PC-3 (cell line): ENCODE data around the gene FAXC. TPM values are rescaled to one million over a fixed set of nuclear protein-coding genes. Genes with fewer than 3 reads are reported as not detected.

Experiments
- ATAC-seq: fragments of 200-7000 bp; cut with Tn5 transposase; 2 replicates; pipeline ENCODE4 v1.9.1; 2020; ENCODE audit warnings: mild to moderate bottlenecking, moderate library complexity
- BruUV-seq: library from RNA; stranded (reverse); fragments of 400-500 nt; replicated peaks from 2 replicates; lab custom pipeline; 2021; lab: Mats Ljungman, UMichigan
- CTCF ChIA-PET: fragments of 300-600 bp; sonication (Branson Sonifier 250); formaldehyde crosslinking; loops from one replicate; lab custom pipeline; 2022; ENCODE audit warnings: antibody characterized with exemption; lab: Charles Lee
- POLR2A ChIA-PET: fragments of 300-600 bp; sonication (Branson Sonifier 250); formaldehyde crosslinking; loops from one replicate; lab custom pipeline; 2022; ENCODE audit warnings: antibody characterized with exemption; ENCODE audit not compliant: unreplicated experiment; lab: Charles Lee
- DNase-seq: peaks from one replicate; pipeline ENCODE4 v3.0.0-alpha.2; 2015
- H2AFZ ChIP-seq: fragments of 300-600 bp; sonication (generic); 2 replicates; pipeline ENCODE4 v1.6.0; 2016; ENCODE audit warnings: antibody characterized with exemption, low read length
- H3F3A ChIP-seq: fragments of 300-600 bp; sonication (generic); one replicate; pipeline ENCODE4 v1.6.0; 2017; ENCODE audit warnings: antibody characterized with exemption, low read length, control low read depth, mild to moderate bottlenecking; ENCODE audit not compliant: unreplicated experiment
- H3K27ac ChIP-seq: fragments of 300-600 bp; sonication (generic); 2 replicates; pipeline ENCODE4 v1.5.1; 2016; ENCODE audit warnings: mild to moderate bottlenecking, low read length
- H3K27me3 ChIP-seq: fragments of 300-600 bp; sonication (generic); 2 replicates; pipeline ENCODE4 v1.6.1; 2016; ENCODE audit warnings: low read length, mixed read lengths
- H3K36me3 ChIP-seq: fragments of 300-600 bp; sonication (generic); 2 replicates; pipeline ENCODE4 v1.6.1; 2016; ENCODE audit warnings: low read depth, mixed run types, low read length, mixed read lengths
- H3K4me1 ChIP-seq: fragments of 300-600 bp; sonication (generic); 2 replicates; pipeline ENCODE4 v1.5.1; 2016; ENCODE audit warnings: low read length; ENCODE audit not compliant: insufficient read depth
- H3K4me2 ChIP-seq: fragments of 300-600 bp; sonication (generic); 2 replicates; pipeline ENCODE4 v1.6.0; 2016; ENCODE audit warnings: low read length
- H3K4me3 ChIP-seq: fragments of 300-600 bp; sonication (generic); 2 replicates; pipeline ENCODE4 v1.5.1; 2016; ENCODE audit warnings: mild to moderate bottlenecking, low read length, mixed read lengths
- H3K79me2 ChIP-seq: fragments of 300-600 bp; sonication (generic); 2 replicates; pipeline ENCODE4 v1.6.1; 2017; ENCODE audit warnings: low read length, mixed read lengths
- H3K9ac ChIP-seq: fragments of 300-600 bp; sonication (generic); 2 replicates; pipeline ENCODE4 v1.6.0; 2016; ENCODE audit warnings: mild to moderate bottlenecking, low read length
- H3K9me2 ChIP-seq: fragments of 300-600 bp; sonication (generic); replicated peaks from 2 replicates; pipeline ENCODE4 v1.6.1; 2016; ENCODE audit warnings: mixed run types, low read length, mixed read lengths
- H3K9me3 ChIP-seq: fragments of 300-600 bp; sonication (generic); 2 replicates; pipeline ENCODE4 v1.6.1; 2016; ENCODE audit warnings: low read length, mixed read lengths
- H4K20me1 ChIP-seq: fragments of 300-600 bp; sonication (generic); 2 replicates; pipeline ENCODE4 v1.6.1; 2016; ENCODE audit warnings: low read length, mixed read lengths
- EZH2 ChIP-seq: fragments of 300-600 bp; sonication (generic); IDR thresholded peaks from one replicate; pipeline ENCODE4 v1.6.1; 2017; ENCODE audit warnings: antibody characterized with exemption, mild to moderate bottlenecking, low read length; ENCODE audit not compliant: unreplicated experiment
- EZH2phosphoT487 ChIP-seq: fragments of 300-600 bp; sonication (generic); IDR thresholded peaks from 2 replicates; pipeline ENCODE4 v1.6.1; 2018; ENCODE audit warnings: mild to moderate bottlenecking, antibody characterized with exemption, low read length, borderline replicate concordance
- intact Hi-C: fragments of 100-400 bp; cut with micrococcal nuclease; formaldehyde crosslinking; loops from 2 replicates; pipeline ENCODE4 v1.9.0; 2023
- total RNA-seq: library from RNA; depleted of rRNA; stranded (reverse); fragments of >200 nt; gene quantifications from 2 replicates; pipeline ENCODE4 v1.2.3, GENCODE V29; 2014
- TF ChIP-seq, protein P1 (sequence below): fragments of 300-600 bp; sonication (generic); conservative IDR thresholded peaks from 2 replicates; pipeline ENCODE4 v1.5.1; 2017; ENCODE audit warnings: antibody characterized with exemption, low read depth, mild to moderate bottlenecking, low read length

Gene FAXC
- total RNA-seq, 1 experiment from 2014 or later, result 3.9 TPM

DNA sequence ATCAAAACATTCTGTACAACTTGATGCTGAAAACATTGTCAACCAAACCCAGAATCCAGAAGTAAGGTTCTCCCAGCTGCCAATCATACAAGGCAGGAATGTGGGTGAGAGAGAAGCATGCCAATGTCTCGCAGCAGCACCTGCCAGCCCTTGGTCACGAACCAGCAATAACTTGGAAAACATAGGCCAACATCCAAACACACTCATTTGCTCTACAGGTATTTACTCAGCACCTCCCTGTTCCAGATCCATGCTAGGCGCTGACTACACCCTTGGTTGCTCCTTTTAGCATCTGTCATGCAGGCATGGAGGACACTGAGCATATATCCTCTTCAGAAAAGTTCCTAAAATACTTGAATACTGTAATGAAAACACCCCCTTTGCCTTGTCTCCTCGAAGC lies 63.6 kb downstream of the FAXC start:
- no peaks in the 10 kb centered on the region for H4K20me1 ChIP-seq
- no peak overlapping the region for H2AFZ ChIP-seq
- no peaks in the 10 kb centered on the region for H3K27me3 ChIP-seq
- no peaks in the 10 kb centered on the region for H3K79me2 ChIP-seq
- intact Hi-C loops, result no loop called here
- H3K4me2 ChIP-seq, result no peak overlapping the region
- H3F3A ChIP-seq, result no peaks in the 10 kb centered on the region
- no peaks in the 10 kb centered on the region for H3K36me3 ChIP-seq
- DNase-seq, result no peak
- no peak overlapping the region for H3K27ac ChIP-seq
- H3K4me1 ChIP-seq, result no peaks in the 10 kb centered on the region
- BruUV-seq, result no TSS peak
- CTCF ChIA-PET, result no interaction called here
- no peak overlapping the region for H3K9ac ChIP-seq
- H3K9me3 ChIP-seq, result no peaks in the 10 kb centered on the region
- no peak for ATAC-seq
- H3K9me2 ChIP-seq, result no peaks in the 10 kb centered on the region
- no peak overlapping the region for H3K4me3 ChIP-seq
- TF ChIP-seq EZH2phosphoT487 (no peak), EZH2 (no peak)
- TF ChIP-seq, protein P1, sequence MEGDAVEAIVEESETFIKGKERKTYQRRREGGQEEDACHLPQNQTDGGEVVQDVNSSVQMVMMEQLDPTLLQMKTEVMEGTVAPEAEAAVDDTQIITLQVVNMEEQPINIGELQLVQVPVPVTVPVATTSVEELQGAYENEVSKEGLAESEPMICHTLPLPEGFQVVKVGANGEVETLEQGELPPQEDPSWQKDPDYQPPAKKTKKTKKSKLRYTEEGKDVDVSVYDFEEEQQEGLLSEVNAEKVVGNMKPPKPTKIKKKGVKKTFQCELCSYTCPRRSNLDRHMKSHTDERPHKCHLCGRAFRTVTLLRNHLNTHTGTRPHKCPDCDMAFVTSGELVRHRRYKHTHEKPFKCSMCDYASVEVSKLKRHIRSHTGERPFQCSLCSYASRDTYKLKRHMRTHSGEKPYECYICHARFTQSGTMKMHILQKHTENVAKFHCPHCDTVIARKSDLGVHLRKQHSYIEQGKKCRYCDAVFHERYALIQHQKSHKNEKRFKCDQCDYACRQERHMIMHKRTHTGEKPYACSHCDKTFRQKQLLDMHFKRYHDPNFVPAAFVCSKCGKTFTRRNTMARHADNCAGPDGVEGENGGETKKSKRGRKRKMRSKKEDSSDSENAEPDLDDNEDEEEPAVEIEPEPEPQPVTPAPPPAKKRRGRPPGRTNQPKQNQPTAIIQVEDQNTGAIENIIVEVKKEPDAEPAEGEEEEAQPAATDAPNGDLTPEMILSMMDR, result no peak
- POLR2A ChIA-PET, result no interaction called here

DNA sequence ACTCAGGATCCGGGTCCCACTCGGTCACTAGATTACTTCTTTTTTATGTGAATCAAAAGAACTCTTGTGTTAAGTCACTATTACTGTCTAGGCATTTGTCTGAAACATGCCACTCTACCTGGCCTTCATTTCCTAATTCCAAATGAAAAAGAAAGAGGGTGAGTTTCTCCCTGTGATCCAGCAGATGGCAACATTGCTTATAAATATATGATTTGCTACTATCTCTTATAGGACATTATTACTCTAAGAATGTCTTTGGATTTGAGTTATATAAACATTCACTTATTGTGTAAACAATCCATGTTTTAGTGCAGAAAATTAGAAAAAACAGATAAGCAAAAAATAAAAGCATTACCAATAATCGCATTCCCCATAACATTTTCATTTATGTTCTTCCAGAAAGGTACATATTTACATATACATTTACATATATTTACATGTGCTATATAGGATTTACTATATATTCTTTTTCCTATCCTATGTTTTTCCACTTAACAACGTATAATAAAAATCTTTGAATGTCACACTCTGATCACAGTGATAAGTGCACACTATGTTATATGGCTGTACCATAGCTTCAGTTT lies 66.9 kb downstream of the FAXC start:
- peak; percentile 66 for ATAC-seq
- ChIA-PET POLR2A (no interaction called here), CTCF (no interaction called here)
- Histone ChIP-seq H3K36me3 (no peaks in the 10 kb centered on the region), H4K20me1 (no peaks in the 10 kb centered on the region), H3K27me3 (no peaks in the 10 kb centered on the region), H3K9ac (no peak overlapping the region), H3K27ac (no peak overlapping the region), H2AFZ (no peak overlapping the region), H3K4me3 (no peak overlapping the region), H3K9me2 (no peaks in the 10 kb centered on the region), H3F3A (no peaks in the 10 kb centered on the region), H3K79me2 (no peaks in the 10 kb centered on the region), H3K4me1 (no peaks in the 10 kb centered on the region), H3K4me2 (no peak overlapping the region), H3K9me3 (no peaks in the 10 kb centered on the region)
- intact Hi-C loops, result no loop called here
- peak; percentile 26 for DNase-seq
- TF ChIP-seq, protein P1, result peak; percentile 68
- TF ChIP-seq EZH2, result no peak
- no peak for TF ChIP-seq EZH2phosphoT487
- BruUV-seq, result no TSS peak

DNA sequence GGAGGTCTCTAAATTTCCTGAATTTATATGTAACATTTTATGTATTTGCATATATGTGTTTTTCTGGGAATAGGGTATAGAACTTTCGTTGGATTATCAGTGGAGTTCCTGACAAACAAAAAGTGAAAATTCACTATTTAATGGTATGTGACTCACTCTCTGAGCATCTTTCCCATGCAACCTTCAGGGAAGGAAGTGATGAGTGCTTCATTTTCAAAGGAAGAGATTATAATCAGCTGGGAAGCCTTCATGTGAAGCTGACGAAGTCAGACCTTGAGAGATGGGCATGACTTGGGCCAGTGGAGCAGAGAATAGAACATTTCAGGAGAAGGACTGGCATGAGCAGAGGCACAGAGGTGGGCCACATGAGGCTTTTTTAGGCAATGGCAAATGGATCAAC lies 72.7 kb downstream of the FAXC start:
- TF ChIP-seq, protein P1, result no peak
- no peak for TF ChIP-seq EZH2
- CTCF ChIA-PET, result no interaction called here
- H3K27ac ChIP-seq, result no peak overlapping the region

More for the DNA sequence above, 72.7 kb downstream of the FAXC start:
- no peaks in the 10 kb centered on the region for H3K79me2 ChIP-seq
- intact Hi-C loops, result no loop called here
- H3K9me3 ChIP-seq, result no peaks in the 10 kb centered on the region
- no peaks in the 10 kb centered on the region for H3F3A ChIP-seq
- peaks cover 5% of the 10 kb centered on the region; the same call in 1 of the 2 replicates for H3K4me1 ChIP-seq
- H3K4me2 ChIP-seq, result no peak overlapping the region
- no peaks in the 10 kb centered on the region for H4K20me1 ChIP-seq
- DNase-seq (peak; percentile 11), ATAC-seq (peak; percentile 40; the same call in 1 of the 2 replicates)
- H3K9ac ChIP-seq, result no peak overlapping the region
- H3K27me3 ChIP-seq, result no peaks in the 10 kb centered on the region
- BruUV-seq, result no TSS peak
- no peaks in the 10 kb centered on the region for H3K36me3 ChIP-seq
- no peak overlapping the region for H3K4me3 ChIP-seq
- H2AFZ ChIP-seq, result no peak overlapping the region
- H3K9me2 ChIP-seq, result no peaks in the 10 kb centered on the region
- POLR2A ChIA-PET, result no interaction called here
